Activated T-cell treated with anti-CD3 and anti-CD28 coated beads, Interleukin-2, amount 50 U/mL, for 4 hours (primary cell): ENCODE results near the gene PEX5. TPM values are rescaled to one million over a fixed set of nuclear protein-coding genes. Genes with fewer than 3 reads are reported as not detected.

ENCODE experiments used
- ATAC-seq, 2 donors: fragments of 200-7000 bp; cut with Tn5 transposase; one replicate each; pipeline ENCODE4 v1.10.0; 2021
- DNase-seq: peaks from one replicate; pipeline ENCODE4 v3.0.0-alpha.2; 2020
- H3K27me3 Mint-ChIP-seq: one replicate; pipeline ENCODE4 v1.8.0; 2021; ENCODE audit warnings: low read depth, mixed read lengths
- H3K36me3 Mint-ChIP-seq: one replicate; pipeline ENCODE4 v1.8.0; 2022; ENCODE audit warnings: mixed read lengths; ENCODE audit not compliant: insufficient read depth
- H3K4me1 Mint-ChIP-seq: one replicate; pipeline ENCODE4 v1.8.0; 2021; ENCODE audit warnings: low read depth, mixed read lengths
- H3K4me3 Mint-ChIP-seq: one replicate; pipeline ENCODE4 v1.8.0; 2021; ENCODE audit warnings: mild to moderate bottlenecking, moderate library complexity, mixed read lengths
- H3K9me3 Mint-ChIP-seq: one replicate; pipeline ENCODE4 v1.8.0; 2021; ENCODE audit warnings: mixed read lengths
- total RNA-seq, 3 donors: library from RNA; stranded (reverse); gene quantifications; one replicate each; pipeline ENCODE4 v1.2.1, GENCODE V29; 2021

Gene PEX5
- total RNA-seq: 10 to 100 TPM; 45.9 to 68.0 (median 65.7) TPM

DNA sequence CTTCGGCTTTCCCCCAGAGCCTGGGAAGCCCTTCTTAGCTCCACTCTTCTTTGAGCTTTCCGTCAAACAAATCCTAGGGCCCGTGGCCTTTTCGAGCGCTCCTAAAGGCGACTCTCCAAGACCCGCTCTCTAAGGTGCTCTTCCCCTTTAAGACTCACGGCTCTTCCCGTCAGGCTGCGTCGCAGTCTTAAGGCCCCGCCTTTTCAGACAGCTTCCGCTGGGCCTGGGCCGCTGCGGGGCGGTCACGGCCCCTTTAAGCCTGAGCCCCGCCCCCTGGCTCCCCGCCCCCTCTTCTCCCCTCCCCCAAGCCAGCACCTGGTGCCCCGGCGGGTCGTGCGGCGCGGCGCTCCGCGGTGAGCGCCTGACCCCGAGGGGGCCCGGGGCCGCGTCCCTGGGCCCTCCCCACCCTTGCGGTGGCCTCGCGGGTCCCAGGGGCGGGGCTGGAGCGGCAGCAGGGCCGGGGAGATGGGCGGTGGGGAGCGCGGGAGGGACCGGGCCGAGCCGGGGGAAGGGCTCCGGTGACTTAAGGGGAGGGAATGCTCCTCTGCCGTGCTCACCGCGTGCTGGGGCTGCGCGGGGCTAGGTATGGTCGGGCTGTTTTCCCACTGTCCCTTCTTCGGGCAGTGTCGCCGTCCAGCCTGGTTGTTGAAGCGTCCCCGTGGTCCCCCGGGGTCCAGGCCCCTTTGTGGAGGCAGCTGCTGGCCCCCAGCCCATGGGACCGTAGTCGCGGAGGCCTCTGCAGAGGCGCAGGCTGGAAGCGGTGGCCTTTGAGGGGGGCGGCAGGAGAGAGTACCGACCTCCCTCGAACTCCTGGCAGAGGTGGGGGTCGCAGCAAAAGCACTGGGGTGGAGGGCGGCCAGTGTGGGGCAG is at the start of gene PEX5:
PEX5 (plus strand) TSS at position 289 of the 870 bp plus-strand sequence. CDS start 692 bp downstream, outside the sequence.
- peaks cover 22% of the 10 kb centered on the region for H3K36me3 Mint-ChIP-seq
- peak within 1 kb of the TSS; percentile 91 for H3K4me3 Mint-ChIP-seq
- H3K9me3 Mint-ChIP-seq: no peaks in the 10 kb centered on the region
- peak; percentile 97 to 98 for ATAC-seq
- peaks cover 38% of the 10 kb centered on the region for H3K4me1 Mint-ChIP-seq
- DNase-seq: peak; percentile 80
- no peaks in the 10 kb centered on the region for H3K27me3 Mint-ChIP-seq

DNA sequence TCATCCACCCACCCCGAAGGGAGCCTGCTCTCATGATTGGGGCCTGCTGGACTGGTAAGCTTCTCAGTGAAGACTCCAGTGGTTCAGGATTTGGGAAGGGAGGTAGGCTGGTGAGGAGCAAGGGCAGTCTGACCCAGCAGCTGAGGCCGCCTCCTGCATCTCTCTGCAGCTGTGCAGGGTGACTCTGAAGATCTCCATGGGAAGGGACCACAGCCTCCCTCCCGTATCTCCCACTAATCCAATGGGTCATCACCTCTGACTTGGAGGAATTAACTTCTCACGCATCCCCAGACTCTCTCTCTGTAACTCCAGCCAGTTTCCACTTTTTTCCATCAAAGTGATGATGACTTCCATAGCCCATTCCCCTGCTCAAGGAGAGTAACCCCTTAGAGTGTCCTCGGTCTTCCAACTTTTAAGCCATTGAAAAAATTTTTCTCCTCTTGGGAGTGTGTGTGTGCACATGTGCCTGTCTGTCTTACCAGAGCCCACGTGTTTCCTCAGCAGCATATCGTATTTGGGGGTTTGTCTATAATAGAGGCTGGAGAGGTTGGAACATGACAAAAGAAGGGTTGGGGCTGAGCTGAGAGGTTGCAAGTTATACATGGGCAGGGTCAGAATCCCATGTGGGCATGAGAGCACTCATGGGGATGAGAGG is 48.0 kb upstream of the PEX5 start:
- Mint-ChIP-seq H3K27me3 (no peaks in the 10 kb centered on the region), H3K9me3 (no peaks in the 10 kb centered on the region), H3K4me1 (no peaks in the 10 kb centered on the region), H3K4me3 (no peak overlapping the region), H3K36me3 (peaks cover 24% of the 10 kb centered on the region)
- DNase-seq: no peak
- ATAC-seq: no peak

DNA sequence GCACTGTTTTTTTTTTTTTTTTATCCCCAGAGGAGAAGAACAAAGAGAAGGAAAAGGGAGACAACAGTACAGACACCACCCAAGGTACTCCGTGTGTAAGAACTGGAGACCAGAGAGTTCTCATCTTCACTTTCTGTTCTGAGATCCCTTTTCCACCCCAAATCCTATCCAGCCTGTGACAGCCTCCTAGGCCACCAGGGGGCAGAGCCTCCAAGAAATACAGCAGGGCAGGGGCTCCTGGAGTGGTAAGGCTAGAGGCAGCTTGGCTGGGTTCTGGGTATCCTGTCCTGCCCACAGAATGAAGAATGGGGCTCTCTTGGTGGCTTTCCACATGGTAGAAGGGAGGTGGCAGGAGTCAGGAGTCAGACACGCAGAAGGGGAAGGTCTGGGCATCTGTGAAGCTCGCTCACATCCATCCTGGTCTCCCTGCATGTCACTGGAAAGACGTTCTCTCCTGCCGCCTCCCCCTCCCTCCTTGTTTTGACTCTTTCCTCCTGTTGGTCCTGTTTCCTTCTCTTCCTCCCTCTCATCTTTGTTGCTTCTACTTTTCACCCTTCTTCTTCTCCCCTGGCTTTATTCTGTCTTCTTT is 47.3 kb upstream of the PEX5 start:
- DNase-seq (peak; percentile 51), ATAC-seq (peak; percentile 86 to 92)
- no peaks in the 10 kb centered on the region for H3K9me3 Mint-ChIP-seq
- no peak overlapping the region for H3K4me3 Mint-ChIP-seq
- no peaks in the 10 kb centered on the region for H3K4me1 Mint-ChIP-seq
- no peaks in the 10 kb centered on the region for H3K27me3 Mint-ChIP-seq
- peaks cover 25% of the 10 kb centered on the region for H3K36me3 Mint-ChIP-seq

DNA sequence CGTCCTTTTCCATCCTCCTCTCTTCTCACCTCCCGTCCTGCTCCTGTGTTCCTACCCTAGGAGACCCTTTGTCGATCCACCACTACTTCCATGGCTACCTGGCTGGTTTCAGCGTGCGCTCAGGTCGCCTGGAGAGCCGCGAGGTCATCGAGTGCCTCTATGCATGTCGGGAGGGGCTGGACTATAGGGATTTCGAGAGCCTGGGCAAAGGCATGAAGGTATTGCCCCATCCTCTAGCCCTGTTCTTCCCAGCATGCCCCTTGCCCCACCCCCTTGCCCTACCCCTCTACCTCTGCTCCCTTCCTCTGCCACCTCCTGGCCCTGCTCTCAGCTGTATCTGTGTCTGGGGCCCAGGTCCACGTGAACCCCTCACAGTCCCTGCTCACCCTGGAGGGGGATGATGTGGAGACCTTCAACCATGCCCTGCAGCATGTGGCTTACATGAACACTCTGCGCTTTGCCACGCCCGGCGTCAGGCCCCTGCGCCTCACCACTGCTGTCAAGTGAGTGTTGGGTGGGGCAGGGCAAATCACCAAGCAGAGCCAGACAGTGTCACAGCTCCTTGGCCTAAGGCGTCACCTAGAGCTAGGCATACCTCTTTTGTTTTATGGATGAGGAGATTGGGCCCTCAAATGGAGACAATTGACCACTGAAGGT is 46.5 kb upstream of the PEX5 start:
- Mint-ChIP-seq H3K36me3 (peaks cover 24% of the 10 kb centered on the region), H3K4me1 (no peaks in the 10 kb centered on the region), H3K4me3 (no peak overlapping the region), H3K27me3 (no peaks in the 10 kb centered on the region), H3K9me3 (no peaks in the 10 kb centered on the region)
- DNase-seq: no peak
- no peak for ATAC-seq

DNA sequence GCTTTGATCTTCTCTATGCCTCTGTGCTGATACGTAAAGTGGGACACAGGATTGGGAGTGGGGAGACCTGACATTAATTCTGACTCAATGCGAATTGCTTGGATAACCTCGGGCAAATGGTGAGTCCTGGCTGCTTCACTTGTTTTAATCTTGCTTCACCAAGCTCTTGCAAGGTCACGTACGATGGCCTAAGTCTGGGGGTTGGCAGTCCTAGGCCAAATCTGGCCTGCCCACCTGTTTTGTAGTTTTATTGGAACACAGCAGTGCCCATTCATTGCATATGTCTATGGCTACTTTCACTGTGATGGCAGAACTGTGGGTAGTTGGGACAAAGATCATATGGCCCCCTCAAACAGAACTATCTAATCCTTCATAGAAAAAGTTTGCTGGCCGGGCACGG is 45.9 kb upstream of the PEX5 start:
- peaks cover 24% of the 10 kb centered on the region for H3K36me3 Mint-ChIP-seq
- H3K4me3 Mint-ChIP-seq: no peak overlapping the region
- H3K4me1 Mint-ChIP-seq: no peaks in the 10 kb centered on the region
- no peaks in the 10 kb centered on the region for H3K9me3 Mint-ChIP-seq
- ATAC-seq (no peak), DNase-seq (no peak)
- no peaks in the 10 kb centered on the region for H3K27me3 Mint-ChIP-seq

DNA sequence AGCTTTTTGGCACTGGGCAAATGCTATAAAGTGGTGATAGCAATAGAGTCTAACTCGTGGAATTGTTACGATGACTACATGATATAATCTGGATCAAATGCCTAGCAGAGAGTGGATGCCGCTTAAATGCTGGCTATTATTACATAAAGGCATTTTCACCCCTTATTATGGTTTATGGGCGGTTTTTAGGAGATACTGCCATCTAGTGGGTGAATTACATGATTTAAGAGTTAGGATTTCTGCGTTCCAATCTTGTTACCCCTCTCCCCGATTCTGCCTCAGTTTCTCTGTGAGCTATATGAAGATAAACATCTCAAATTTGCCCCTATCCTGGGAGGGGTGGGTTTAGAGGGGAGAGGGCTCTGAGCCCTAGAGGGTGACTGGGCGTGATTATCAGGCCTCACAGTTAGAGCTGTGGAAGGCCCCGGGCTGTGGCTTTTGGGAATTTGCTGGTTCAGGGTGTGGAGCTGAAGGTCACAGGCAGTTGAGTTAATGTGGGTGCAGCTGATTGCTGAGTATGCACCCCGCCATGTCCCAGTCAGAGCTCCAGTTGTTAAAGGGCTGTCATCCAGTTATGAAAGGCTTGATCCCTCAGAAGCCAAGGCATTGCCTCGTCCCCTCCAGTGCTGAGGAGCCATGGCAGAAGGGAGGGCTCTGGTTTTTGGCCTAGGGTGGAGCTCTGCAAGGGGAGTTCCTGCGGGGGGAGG is 44.9 kb upstream of the PEX5 start:
- no peaks in the 10 kb centered on the region for H3K27me3 Mint-ChIP-seq
- no peak for DNase-seq
- H3K4me1 Mint-ChIP-seq: no peaks in the 10 kb centered on the region
- ATAC-seq: no peak
- no peaks in the 10 kb centered on the region for H3K9me3 Mint-ChIP-seq
- H3K4me3 Mint-ChIP-seq: no peak overlapping the region
- H3K36me3 Mint-ChIP-seq: peaks cover 24% of the 10 kb centered on the region

DNA sequence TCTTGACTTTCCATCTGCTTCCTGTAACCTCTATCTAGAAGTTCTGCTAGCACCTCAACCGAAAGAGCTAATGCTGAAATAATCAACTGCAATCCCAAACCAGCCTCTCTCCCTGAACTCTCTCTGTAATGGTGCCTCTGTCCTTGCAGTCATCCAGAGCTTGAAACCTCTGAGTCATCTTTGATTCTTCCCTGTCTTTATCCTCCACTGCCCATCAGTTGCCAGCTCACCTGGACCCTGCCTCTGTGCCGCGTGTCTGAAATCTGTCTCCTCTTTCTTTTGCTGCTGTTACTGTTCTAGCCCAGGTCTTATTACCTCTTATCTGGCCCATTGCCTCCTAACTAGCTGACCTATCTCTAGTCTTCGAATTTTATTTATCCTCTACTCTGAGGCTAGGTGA is 43.8 kb upstream of the PEX5 start:
- H3K4me1 Mint-ChIP-seq: peaks cover 2% of the 10 kb centered on the region
- DNase-seq (no peak), ATAC-seq (no peak)
- peaks cover 33% of the 10 kb centered on the region for H3K36me3 Mint-ChIP-seq
- H3K27me3 Mint-ChIP-seq: no peaks in the 10 kb centered on the region
- H3K4me3 Mint-ChIP-seq: no peak overlapping the region
- no peaks in the 10 kb centered on the region for H3K9me3 Mint-ChIP-seq

DNA sequence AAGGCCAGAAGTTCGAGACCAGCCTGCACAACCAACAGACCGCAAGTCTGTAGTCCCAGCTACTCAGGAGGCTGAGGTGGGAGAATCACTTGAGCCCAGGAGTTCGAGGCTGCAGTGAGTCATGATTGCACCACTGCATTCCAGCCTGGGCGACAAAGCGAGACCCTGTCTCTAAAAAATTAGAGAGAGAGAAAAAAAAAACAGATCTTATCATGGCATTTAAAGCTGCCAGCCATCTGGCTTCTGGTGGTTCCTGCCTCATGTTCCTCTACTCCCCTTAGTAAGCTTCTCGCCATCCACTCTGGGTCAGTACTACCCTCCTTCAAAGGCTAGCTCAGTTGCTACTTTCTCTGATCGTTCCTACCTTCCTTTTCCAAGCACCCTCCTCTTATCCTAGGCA is 43.3 kb upstream of the PEX5 start:
- Mint-ChIP-seq H3K4me1 (peaks cover 2% of the 10 kb centered on the region), H3K36me3 (peaks cover 36% of the 10 kb centered on the region), H3K27me3 (no peaks in the 10 kb centered on the region), H3K9me3 (no peaks in the 10 kb centered on the region), H3K4me3 (no peak overlapping the region)
- no peak for ATAC-seq
- no peak for DNase-seq

DNA sequence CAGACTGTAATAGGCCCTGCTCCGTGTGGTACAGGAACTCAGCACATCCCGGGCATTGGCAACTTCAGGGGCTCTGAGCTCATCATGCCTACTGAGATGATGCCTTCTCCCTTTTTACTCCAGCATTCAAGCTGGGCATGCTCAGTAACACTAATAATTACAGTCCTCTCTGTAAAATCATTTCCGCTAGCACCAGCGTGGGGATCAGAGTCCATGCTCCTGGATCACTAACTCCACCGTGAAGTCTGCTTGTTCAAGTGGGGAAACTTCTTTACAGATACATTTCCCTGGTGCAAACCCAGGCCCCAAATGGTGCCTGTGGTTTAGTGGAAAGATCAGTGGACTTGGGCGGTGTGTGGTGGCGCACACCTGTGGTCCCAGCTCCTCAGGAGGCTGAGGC is 42.6 kb upstream of the PEX5 start:
- Mint-ChIP-seq H3K4me1 (peaks cover 2% of the 10 kb centered on the region), H3K9me3 (no peaks in the 10 kb centered on the region), H3K27me3 (no peaks in the 10 kb centered on the region), H3K36me3 (peaks cover 32% of the 10 kb centered on the region), H3K4me3 (no peak overlapping the region)
- ATAC-seq (no peak), DNase-seq (no peak)

DNA sequence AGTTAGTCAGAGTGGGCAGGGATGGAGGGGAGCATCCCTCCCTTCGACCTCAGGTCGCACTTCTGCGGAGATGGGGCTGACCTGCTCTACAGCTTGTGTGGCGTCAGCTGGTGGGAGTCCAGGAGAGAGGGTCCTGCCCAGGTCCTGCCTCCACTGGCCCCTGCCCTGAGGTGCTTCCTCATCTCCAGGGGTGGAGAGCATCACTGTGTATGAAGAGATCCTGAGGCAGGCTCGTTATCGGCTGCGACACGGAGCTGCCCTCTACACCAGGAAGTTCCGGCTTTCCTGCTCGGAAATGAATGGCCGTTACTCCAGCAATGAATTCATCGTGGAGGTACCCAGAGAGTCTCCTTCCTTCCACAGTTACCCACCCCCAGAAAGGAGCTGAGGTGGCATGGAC is 39.1 kb upstream of the PEX5 start:
- Mint-ChIP-seq H3K4me3 (no peak overlapping the region), H3K9me3 (no peaks in the 10 kb centered on the region), H3K36me3 (peaks cover 40% of the 10 kb centered on the region), H3K27me3 (no peaks in the 10 kb centered on the region), H3K4me1 (peaks cover 2% of the 10 kb centered on the region)
- ATAC-seq (no peak), DNase-seq (no peak)

DNA sequence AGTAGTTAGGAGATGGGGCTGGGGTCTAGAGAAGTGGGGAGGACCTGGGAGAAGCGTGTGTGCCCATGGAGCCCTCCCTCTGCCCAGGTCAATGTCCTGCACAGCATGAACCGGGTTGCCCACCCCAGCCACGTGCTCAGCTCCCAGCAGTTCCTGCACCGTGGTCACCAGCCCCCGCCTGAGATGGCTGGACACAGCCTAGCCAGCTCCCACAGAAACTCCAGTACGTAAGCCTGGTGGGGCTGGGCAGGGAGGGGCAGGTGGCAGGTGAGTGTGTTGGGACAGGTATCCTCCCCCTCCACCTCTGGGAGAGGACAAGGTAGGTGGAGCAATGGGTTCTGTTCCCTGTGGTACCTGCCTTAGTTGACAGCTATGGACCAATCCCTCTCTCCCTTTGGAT is 38.6 kb upstream of the PEX5 start:
- DNase-seq (no peak), ATAC-seq (no peak)
- Mint-ChIP-seq H3K4me1 (peaks cover 2% of the 10 kb centered on the region), H3K27me3 (no peaks in the 10 kb centered on the region), H3K4me3 (no peak overlapping the region), H3K9me3 (no peaks in the 10 kb centered on the region), H3K36me3 (peaks cover 37% of the 10 kb centered on the region)

DNA sequence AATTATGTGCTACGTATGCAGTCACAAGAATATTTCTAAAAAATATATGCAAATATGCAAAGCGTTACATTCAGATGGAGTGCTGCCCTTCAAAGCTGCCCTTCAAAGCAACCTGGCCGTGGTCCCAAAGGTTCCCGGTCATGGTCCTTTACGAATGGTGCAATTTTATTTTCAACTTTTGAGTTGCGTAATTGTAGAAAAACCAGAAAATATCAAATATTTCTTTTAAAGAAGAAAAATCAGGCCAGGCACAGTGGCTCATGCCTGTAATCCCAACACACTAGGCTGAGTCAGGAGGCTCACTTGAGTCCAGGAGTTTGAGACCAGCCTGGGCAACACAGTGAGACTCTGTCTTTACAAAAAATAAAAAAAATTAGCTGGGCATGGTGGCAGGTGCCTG is 38.0 kb upstream of the PEX5 start:
- Mint-ChIP-seq H3K9me3 (no peaks in the 10 kb centered on the region), H3K4me3 (no peak overlapping the region), H3K4me1 (peaks cover 2% of the 10 kb centered on the region), H3K36me3 (peaks cover 37% of the 10 kb centered on the region), H3K27me3 (no peaks in the 10 kb centered on the region)
- no peak for ATAC-seq
- DNase-seq: no peak

DNA sequence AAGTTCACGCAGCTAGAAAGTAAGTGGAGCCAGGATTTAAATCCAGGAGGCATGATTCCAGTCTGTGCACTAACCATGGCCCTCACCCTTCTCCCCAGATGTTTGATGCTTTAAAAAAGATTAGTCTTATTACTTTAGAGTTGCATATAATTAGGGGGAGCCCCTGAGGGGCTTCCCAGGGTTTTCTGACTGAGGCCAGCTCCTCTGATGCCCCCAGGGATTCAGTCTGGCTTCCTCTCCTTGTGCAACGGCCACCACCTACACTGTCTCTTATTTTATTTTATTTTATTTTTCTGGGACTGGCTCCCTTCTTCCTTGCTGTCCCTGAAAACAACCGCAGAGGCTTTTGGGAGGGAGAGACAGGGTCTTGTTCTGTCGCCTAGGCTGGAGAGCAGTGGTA is 36.7 kb upstream of the PEX5 start:
- ATAC-seq (no peak), DNase-seq (no peak)
- no peaks in the 10 kb centered on the region for H3K9me3 Mint-ChIP-seq
- no peak overlapping the region for H3K4me3 Mint-ChIP-seq
- H3K4me1 Mint-ChIP-seq: peaks cover 2% of the 10 kb centered on the region
- no peaks in the 10 kb centered on the region for H3K27me3 Mint-ChIP-seq
- H3K36me3 Mint-ChIP-seq: peaks cover 37% of the 10 kb centered on the region

DNA sequence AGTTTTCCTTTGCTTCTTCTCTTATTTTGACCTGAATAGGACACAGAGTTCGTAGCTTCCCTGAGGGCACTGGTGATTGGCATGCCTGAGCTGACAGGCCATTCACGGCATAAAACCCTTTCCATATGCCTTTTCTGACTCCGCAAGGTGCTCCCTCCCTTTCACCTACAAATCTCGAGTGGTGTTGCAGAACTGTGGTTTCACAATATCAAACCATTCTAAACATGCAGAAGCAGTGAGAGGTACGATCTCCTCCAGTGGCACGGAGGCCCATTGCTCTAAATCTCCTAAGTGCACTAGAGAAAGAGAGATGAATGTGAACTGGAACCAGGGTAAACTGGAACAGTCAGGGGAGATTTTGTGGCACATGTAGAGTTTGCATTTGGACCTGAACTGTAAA is 35.4 kb upstream of the PEX5 start:
- Mint-ChIP-seq H3K27me3 (no peaks in the 10 kb centered on the region), H3K9me3 (no peaks in the 10 kb centered on the region), H3K4me1 (peaks cover 2% of the 10 kb centered on the region), H3K36me3 (peaks cover 30% of the 10 kb centered on the region), H3K4me3 (no peak overlapping the region)
- ATAC-seq (no peak), DNase-seq (no peak)
